ENCODE data around the gene STN1.

The STN1 gene

GRCh38 chr10:103929381-103929921 is 11.5 kb upstream of the STN1 start:
- DNase-seq (ENCODE audit: low read depth) = no peak

- no peak for DNase-seq (ENCODE audit: low read depth)
Observed at GRCh38 chr10:103928784-103929183, 10.8 kb upstream of the STN1 start.

GRCh38 chr10:103926722-103927319 is 8.8 kb upstream of the STN1 start:
- DNase-seq (ENCODE audit: low read depth) = no peak

GRCh38 chr10:103925591-103925990 is 7.6 kb upstream of the STN1 start:
- no peak for DNase-seq (ENCODE audit: low read depth)

- no peak for DNase-seq (ENCODE audit: low read depth)
Observed at GRCh38 chr10:103923502-103923901, 5.5 kb upstream of the STN1 start.

GRCh38 chr10:103922659-103923058 is 4.7 kb upstream of the STN1 start:
- no peak for DNase-seq (ENCODE audit: low read depth)

- no peak for DNase-seq (ENCODE audit: low read depth)
Observed at GRCh38 chr10:103921750-103922195, 3.8 kb upstream of the STN1 start.

GRCh38 chr10:103921248-103921647 is 3.3 kb upstream of the STN1 start:
- no peak for DNase-seq (ENCODE audit: low read depth)

- DNase-seq (ENCODE audit: low read depth) = no peak
Observed at GRCh38 chr10:103919648-103920025, 1.7 kb upstream of the STN1 start.

- no peak for DNase-seq (ENCODE audit: low read depth)
Observed at GRCh38 chr10:103917302-103918052, 507 bp downstream of the STN1 start.

- no peak for DNase-seq (ENCODE audit: low read depth)
Observed at GRCh38 chr10:103916876-103917275, 1.1 kb downstream of the STN1 start.

- DNase-seq (ENCODE audit: low read depth) = no peak
Observed at GRCh38 chr10:103916254-103916653, 1.7 kb downstream of the STN1 start.

GRCh38 chr10:103915796-103916195 is 2.2 kb downstream of the STN1 start:
- DNase-seq (ENCODE audit: low read depth) = no peak

- no peak for DNase-seq (ENCODE audit: low read depth)
Observed at GRCh38 chr10:103912759-103913158, 5.2 kb downstream of the STN1 start.

- DNase-seq (ENCODE audit: low read depth) = no peak
Observed at GRCh38 chr10:103911021-103911459, 6.9 kb downstream of the STN1 start.

GRCh38 chr10:103910442-103911012 is 7.5 kb downstream of the STN1 start:
- no peak for DNase-seq (ENCODE audit: low read depth)

GRCh38 chr10:103905441-103905840 is 12.5 kb downstream of the STN1 start:
- peak; percentile 42 for DNase-seq (ENCODE audit: low read depth)

- no peak for DNase-seq (ENCODE audit: low read depth)
Observed at GRCh38 chr10:103901299-103901698, 16.7 kb downstream of the STN1 start.

- no peak for DNase-seq (ENCODE audit: low read depth)
Observed at GRCh38 chr10:103899312-103899711, 18.7 kb downstream of the STN1 start.

GRCh38 chr10:103897241-103897774 is 20.7 kb downstream of the STN1 start:
- DNase-seq (ENCODE audit: low read depth) = peak; percentile 45

- DNase-seq (ENCODE audit: low read depth) = peak; percentile 76
Observed at GRCh38 chr10:103896225-103896624, 21.8 kb downstream of the STN1 start.

GRCh38 chr10:103895411-103896186 is 22.4 kb downstream of the STN1 start:
- DNase-seq (ENCODE audit: low read depth) = peak; percentile 98

Measured in fibroblast of gingiva (primary cell).